SH-SY5Y (cell line): Measurements from ENCODE around the gene MYO5C.

ENCODE experiments used
- GATA2 ChIP-seq: IDR thresholded peaks from 2 replicates; pipeline ENCODE4 v1.6.1; 2011; ENCODE audit warnings: mild to moderate bottlenecking, low read depth, low read length
- GATA3 ChIP-seq: IDR thresholded peaks from 2 replicates; pipeline ENCODE4 v1.6.1; 2011; ENCODE audit warnings: low read depth, mild to moderate bottlenecking, low read length, moderate library complexity

DNA sequence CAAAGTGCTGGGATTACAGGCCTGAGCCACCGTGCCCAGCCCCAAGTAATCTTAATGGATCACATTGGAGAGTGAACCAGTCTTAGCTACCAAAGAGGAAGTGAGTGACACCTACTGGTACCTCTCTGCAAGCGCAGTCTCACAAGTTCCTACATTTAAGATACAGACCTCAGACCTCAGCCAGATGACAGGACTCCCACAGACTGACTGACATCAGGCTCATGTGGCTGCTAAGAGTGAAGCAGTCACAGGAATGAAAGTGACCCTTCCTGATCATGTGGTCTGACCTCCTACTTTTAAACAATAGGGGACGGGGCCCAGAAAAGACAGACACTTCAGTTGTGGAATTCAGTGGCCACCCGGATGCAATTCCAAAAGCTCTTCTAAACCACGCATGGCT is 68.1 kb downstream of the MYO5C start:
- TF ChIP-seq GATA3 (no peak), GATA2 (no peak)
